ENCODE data around the gene KBTBD12. TPM values are rescaled to one million over a fixed set of nuclear protein-coding genes. Genes with fewer than 3 reads are reported as not detected.

KBTBD12 gene
- total and polyA plus RNA-seq, 5 donors from 2014 or later: not detected

- no peaks in the 10 kb centered on the region for H3K4me1 Mint-ChIP-seq
- ATAC-seq (ENCODE audit: low read depth in 2 of 2) (no peak), DNase-seq (no peak)
- H3K27ac ChIP-seq (ENCODE audit: insufficient read depth, low read length, poor library complexity, severe bottlenecking): no peak overlapping the region
- H3K27me3 Mint-ChIP-seq: peaks cover 43% of the 10 kb centered on the region
- no peak overlapping the region for H3K4me3 Mint-ChIP-seq
- H3K9me3 Mint-ChIP-seq: no peaks in the 10 kb centered on the region
- no peaks in the 10 kb centered on the region for H3K36me3 ChIP-seq (ENCODE audit: control insufficient read depth, insufficient read depth, low read length)
- H3K27me3 ChIP-seq (ENCODE audit: control insufficient read depth, insufficient read depth, low read length): peaks cover 14% of the 10 kb centered on the region
- no peaks in the 10 kb centered on the region for H3K9me3 ChIP-seq (ENCODE audit: control insufficient read depth in 2 of 2, low read length in 2 of 2)
- no peaks in the 10 kb centered on the region for H3K4me1 ChIP-seq (ENCODE audit: control insufficient read depth, insufficient read depth, low read length, poor library complexity, severe bottlenecking)
- H3K4me3 ChIP-seq (ENCODE audit: low read depth, low read length): no peak overlapping the region
- no peak overlapping the region for H3K27ac Mint-ChIP-seq
- no peaks in the 10 kb centered on the region for H3K36me3 Mint-ChIP-seq
Observed at GRCh38 chr3:127954640-127955039, 39.6 kb downstream of the KBTBD12 start.

GRCh38 chr3:127955728-127956127 lies 40.7 kb downstream of the KBTBD12 start:
- H3K36me3 ChIP-seq (ENCODE audit: control insufficient read depth, insufficient read depth, low read length): no peaks in the 10 kb centered on the region
- no peak overlapping the region for H3K27ac ChIP-seq (ENCODE audit: insufficient read depth, low read length, poor library complexity, severe bottlenecking)
- ATAC-seq (ENCODE audit: low read depth in 2 of 2): no peak
- Mint-ChIP-seq H3K27me3 (peaks cover 43% of the 10 kb centered on the region), H3K9me3 (no peaks in the 10 kb centered on the region), H3K27ac (no peak overlapping the region), H3K4me1 (no peaks in the 10 kb centered on the region), H3K4me3 (no peak overlapping the region), H3K36me3 (no peaks in the 10 kb centered on the region)
- DNase-seq: no peak
- no peaks in the 10 kb centered on the region for H3K9me3 ChIP-seq (ENCODE audit: control insufficient read depth in 2 of 2, low read length in 2 of 2)
- no peak overlapping the region for H3K4me3 ChIP-seq (ENCODE audit: low read depth, low read length)
- H3K4me1 ChIP-seq (ENCODE audit: control insufficient read depth, insufficient read depth, low read length, poor library complexity, severe bottlenecking): no peaks in the 10 kb centered on the region
- H3K27me3 ChIP-seq (ENCODE audit: control insufficient read depth, insufficient read depth, low read length): peaks cover 14% of the 10 kb centered on the region

- Histone ChIP-seq H3K27me3 (ENCODE audit: control insufficient read depth, insufficient read depth, low read length) (peaks cover 5% of the 10 kb centered on the region), H3K4me3 (ENCODE audit: low read depth, low read length) (no peak overlapping the region), H3K27ac (ENCODE audit: insufficient read depth, low read length, poor library complexity, severe bottlenecking) (no peak overlapping the region), H3K36me3 (ENCODE audit: control insufficient read depth, insufficient read depth, low read length) (no peaks in the 10 kb centered on the region), H3K4me1 (ENCODE audit: control insufficient read depth, insufficient read depth, low read length, poor library complexity, severe bottlenecking) (no peaks in the 10 kb centered on the region), H3K9me3 (ENCODE audit: control insufficient read depth in 2 of 2, low read length in 2 of 2) (no peaks in the 10 kb centered on the region)
- no peak for DNase-seq
- ATAC-seq (ENCODE audit: low read depth in 2 of 2): no peak
- no peak overlapping the region for H3K4me3 Mint-ChIP-seq
- no peak overlapping the region for H3K27ac Mint-ChIP-seq
- H3K4me1 Mint-ChIP-seq: no peaks in the 10 kb centered on the region
- H3K27me3 Mint-ChIP-seq: peaks cover 30% of the 10 kb centered on the region
- no peaks in the 10 kb centered on the region for H3K36me3 Mint-ChIP-seq
- no peaks in the 10 kb centered on the region for H3K9me3 Mint-ChIP-seq
Observed at GRCh38 chr3:127959041-127959440, 44.0 kb downstream of the KBTBD12 start.

- no peaks in the 10 kb centered on the region for H3K4me1 Mint-ChIP-seq
- no peak overlapping the region for H3K4me3 Mint-ChIP-seq
- H3K36me3 Mint-ChIP-seq: no peaks in the 10 kb centered on the region
Observed at GRCh38 chr3:127959873-127960272, 44.8 kb downstream of the KBTBD12 start.

GRCh38 chr3:127960421-127960965 lies 45.5 kb downstream of the KBTBD12 start:
- Mint-ChIP-seq H3K4me1 (no peaks in the 10 kb centered on the region), H3K27ac (no peak overlapping the region), H3K36me3 (no peaks in the 10 kb centered on the region), H3K27me3 (peaks cover 18% of the 10 kb centered on the region), H3K9me3 (no peaks in the 10 kb centered on the region), H3K4me3 (no peak overlapping the region)
- H3K4me3 ChIP-seq (ENCODE audit: low read depth, low read length): no peak overlapping the region
- no peaks in the 10 kb centered on the region for H3K36me3 ChIP-seq (ENCODE audit: control insufficient read depth, insufficient read depth, low read length)
- ATAC-seq (ENCODE audit: low read depth in 2 of 2): no peak
- no peaks in the 10 kb centered on the region for H3K4me1 ChIP-seq (ENCODE audit: control insufficient read depth, insufficient read depth, low read length, poor library complexity, severe bottlenecking)
- DNase-seq: no peak
- peaks cover 6% of the 10 kb centered on the region for H3K27me3 ChIP-seq (ENCODE audit: control insufficient read depth, insufficient read depth, low read length)
- no peak overlapping the region for H3K27ac ChIP-seq (ENCODE audit: insufficient read depth, low read length, poor library complexity, severe bottlenecking)
- H3K9me3 ChIP-seq (ENCODE audit: control insufficient read depth in 2 of 2, low read length in 2 of 2): no peaks in the 10 kb centered on the region

More at GRCh38 chr3:127959873-127960272, 44.8 kb downstream of the KBTBD12 start:
- ATAC-seq (ENCODE audit: low read depth in 2 of 2): no peak
- no peak overlapping the region for H3K27ac ChIP-seq (ENCODE audit: insufficient read depth, low read length, poor library complexity, severe bottlenecking)
- peaks cover 6% of the 10 kb centered on the region for H3K27me3 ChIP-seq (ENCODE audit: control insufficient read depth, insufficient read depth, low read length)
- no peak overlapping the region for H3K4me3 ChIP-seq (ENCODE audit: low read depth, low read length)
- H3K27ac Mint-ChIP-seq: no peak overlapping the region
- peaks cover 23% of the 10 kb centered on the region for H3K27me3 Mint-ChIP-seq
- H3K36me3 ChIP-seq (ENCODE audit: control insufficient read depth, insufficient read depth, low read length): no peaks in the 10 kb centered on the region
- no peaks in the 10 kb centered on the region for H3K4me1 ChIP-seq (ENCODE audit: control insufficient read depth, insufficient read depth, low read length, poor library complexity, severe bottlenecking)
- DNase-seq: no peak
- H3K9me3 ChIP-seq (ENCODE audit: control insufficient read depth in 2 of 2, low read length in 2 of 2): no peaks in the 10 kb centered on the region
- no peaks in the 10 kb centered on the region for H3K9me3 Mint-ChIP-seq

- ATAC-seq (ENCODE audit: low read depth in 2 of 2) (no peak), DNase-seq (no peak)
- Histone ChIP-seq H3K27me3 (ENCODE audit: control insufficient read depth, insufficient read depth, low read length) (peaks cover 6% of the 10 kb centered on the region), H3K4me1 (ENCODE audit: control insufficient read depth, insufficient read depth, low read length, poor library complexity, severe bottlenecking) (no peaks in the 10 kb centered on the region), H3K27ac (ENCODE audit: insufficient read depth, low read length, poor library complexity, severe bottlenecking) (no peak overlapping the region), H3K9me3 (ENCODE audit: control insufficient read depth in 2 of 2, low read length in 2 of 2) (no peaks in the 10 kb centered on the region), H3K4me3 (ENCODE audit: low read depth, low read length) (no peak overlapping the region), H3K36me3 (ENCODE audit: control insufficient read depth, insufficient read depth, low read length) (no peaks in the 10 kb centered on the region)
- Mint-ChIP-seq H3K9me3 (no peaks in the 10 kb centered on the region), H3K4me3 (no peak overlapping the region), H3K36me3 (no peaks in the 10 kb centered on the region), H3K27ac (no peak overlapping the region), H3K27me3 (peaks cover 15% of the 10 kb centered on the region), H3K4me1 (no peaks in the 10 kb centered on the region)
Observed at GRCh38 chr3:127961124-127961523, 46.1 kb downstream of the KBTBD12 start.

GRCh38 chr3:127961963-127962362 lies 46.9 kb downstream of the KBTBD12 start:
- Histone ChIP-seq H3K36me3 (ENCODE audit: control insufficient read depth, insufficient read depth, low read length) (no peaks in the 10 kb centered on the region), H3K4me3 (ENCODE audit: low read depth, low read length) (no peak overlapping the region), H3K9me3 (ENCODE audit: control insufficient read depth in 2 of 2, low read length in 2 of 2) (no peaks in the 10 kb centered on the region), H3K27ac (ENCODE audit: insufficient read depth, low read length, poor library complexity, severe bottlenecking) (no peak overlapping the region), H3K27me3 (ENCODE audit: control insufficient read depth, insufficient read depth, low read length) (peaks cover 9% of the 10 kb centered on the region), H3K4me1 (ENCODE audit: control insufficient read depth, insufficient read depth, low read length, poor library complexity, severe bottlenecking) (no peaks in the 10 kb centered on the region)
- H3K27ac Mint-ChIP-seq: no peak overlapping the region
- H3K4me1 Mint-ChIP-seq: no peaks in the 10 kb centered on the region
- DNase-seq: no peak
- H3K9me3 Mint-ChIP-seq: no peaks in the 10 kb centered on the region
- H3K4me3 Mint-ChIP-seq: no peak overlapping the region
- peaks cover 14% of the 10 kb centered on the region for H3K27me3 Mint-ChIP-seq
- ATAC-seq (ENCODE audit: low read depth in 2 of 2): no peak
- H3K36me3 Mint-ChIP-seq: no peaks in the 10 kb centered on the region

- Mint-ChIP-seq H3K4me1 (no peaks in the 10 kb centered on the region), H3K9me3 (peaks cover 0 to 4% (median 0%) of the 10 kb centered on the region in 7 donors), H3K27me3 (peaks cover 18% of the 10 kb centered on the region), H3K36me3 (no peaks in the 10 kb centered on the region), H3K27ac (no peak overlapping the region), H3K4me3 (no peak overlapping the region)
- ATAC-seq (ENCODE audit: low read depth in 2 of 2): no peak
- H3K27ac ChIP-seq (ENCODE audit: insufficient read depth, low read length, poor library complexity, severe bottlenecking): no peak overlapping the region
- H3K9me3 ChIP-seq (ENCODE audit: control insufficient read depth in 2 of 2, low read length in 2 of 2): no peaks in the 10 kb centered on the region
- H3K4me3 ChIP-seq (ENCODE audit: low read depth, low read length): no peak overlapping the region
- H3K27me3 ChIP-seq (ENCODE audit: control insufficient read depth, insufficient read depth, low read length): peaks cover 9% of the 10 kb centered on the region
- H3K36me3 ChIP-seq (ENCODE audit: control insufficient read depth, insufficient read depth, low read length): no peaks in the 10 kb centered on the region
- no peaks in the 10 kb centered on the region for H3K4me1 ChIP-seq (ENCODE audit: control insufficient read depth, insufficient read depth, low read length, poor library complexity, severe bottlenecking)
- DNase-seq: no peak
Observed at GRCh38 chr3:127962937-127963336, 47.9 kb downstream of the KBTBD12 start.

Measured in CD4-positive, CD25-positive, alpha-beta regulatory T cell (primary cell).